Measurements from ENCODE around the gene CAMK2B.
A peak's percentile ranks its signal among the peaks of the same experiment; 100 is the strongest.

Gene CAMK2B

GRCh38 chr7:44325201-44325671 is at the start of gene CAMK2B:
Gene CAMK2B (minus strand): TSS chr7:44325594. CDS start chr7:44325421, 173 bp downstream.
- FAIRE-seq: no peak
- no peak for DNase-seq (ENCODE audit: low spot score)

GRCh38 chr7:44374007-44374763 is 48.8 kb upstream of the CAMK2B start:
- DNase-seq (ENCODE audit: low spot score): no peak

GRCh38 chr7:44373418-44373740 is 48.0 kb upstream of the CAMK2B start:
- FAIRE-seq: no peak
- no peak for DNase-seq (ENCODE audit: low spot score)

More at GRCh38 chr7:44374007-44374763, 48.8 kb upstream of the CAMK2B start:
- no peak for FAIRE-seq

GRCh38 chr7:44372560-44373417 is 47.4 kb upstream of the CAMK2B start:
- FAIRE-seq: no peak

DNA sequence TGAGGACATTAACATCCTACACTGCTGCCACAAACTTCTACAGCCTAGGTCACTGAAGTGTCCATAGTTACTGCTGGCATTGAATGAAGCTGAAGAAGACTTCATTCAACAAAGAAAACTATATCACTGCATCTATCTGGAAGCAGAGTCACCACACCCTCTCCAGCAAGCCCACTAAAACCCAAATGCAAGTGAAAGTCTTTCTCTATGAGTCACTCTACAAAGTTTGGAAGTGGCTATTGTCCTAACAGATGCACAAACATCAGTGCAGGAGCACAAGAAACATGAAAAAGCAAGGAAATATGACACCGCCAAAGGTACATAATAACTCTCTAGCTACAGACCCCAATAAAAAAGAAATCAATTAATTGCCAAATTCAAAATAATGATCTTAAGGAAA is 43.5 kb upstream of the CAMK2B start:
- FAIRE-seq: no peak
- no peak for DNase-seq (ENCODE audit: low spot score)

More at GRCh38 chr7:44372560-44373417, 47.4 kb upstream of the CAMK2B start:
- DNase-seq (ENCODE audit: low spot score): no peak

- no peak for DNase-seq (ENCODE audit: low spot score)
- no peak for FAIRE-seq
Observed at GRCh38 chr7:44368455-44368854, 43.1 kb upstream of the CAMK2B start.

DNA sequence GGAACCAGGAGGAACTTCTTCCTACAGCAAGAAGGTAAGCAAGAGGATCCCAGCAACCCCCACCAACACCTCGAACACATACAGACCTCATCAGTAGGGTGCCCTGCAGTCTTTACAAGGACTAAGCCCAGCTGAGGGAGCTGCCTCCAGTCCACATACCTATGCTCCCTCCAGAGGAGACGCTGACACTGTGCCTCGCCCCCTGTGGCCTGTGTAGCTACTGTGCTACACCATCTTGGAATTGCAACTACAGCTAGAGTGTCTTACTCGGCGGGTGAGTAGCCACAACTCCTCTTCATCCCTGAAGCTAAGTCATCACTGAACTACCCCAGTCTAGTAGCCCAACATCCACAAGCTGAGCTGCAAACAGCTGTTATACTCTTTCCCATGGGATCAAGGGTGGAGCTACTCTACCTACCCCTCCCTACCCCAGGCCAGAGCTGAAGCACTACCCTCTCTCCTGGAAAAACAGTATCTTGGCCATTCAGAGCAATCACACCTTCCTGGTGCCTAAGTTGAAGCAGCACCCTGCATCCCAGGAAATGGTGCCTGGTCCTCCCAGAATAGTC is 42.2 kb upstream of the CAMK2B start:
- no peak for DNase-seq (ENCODE audit: low spot score)
- no peak for FAIRE-seq

DNA sequence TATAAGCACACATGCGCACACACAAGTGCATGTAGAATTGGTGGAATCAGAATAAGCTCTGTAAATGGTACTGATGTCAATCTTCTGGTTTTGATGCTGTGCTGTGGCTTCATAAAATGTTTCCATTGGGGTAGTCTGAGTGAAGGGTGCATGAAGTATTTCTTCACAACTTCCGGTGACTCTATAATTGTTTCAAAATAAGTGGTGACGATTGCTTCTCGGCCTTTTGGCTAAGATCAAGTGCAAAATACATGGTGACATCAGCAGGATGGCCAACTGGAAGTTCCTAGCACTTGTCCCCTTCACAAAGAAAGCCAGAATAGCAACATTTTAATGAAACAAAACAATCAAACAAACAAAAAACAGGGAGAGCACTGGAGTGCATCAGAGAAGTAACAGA is 41.6 kb upstream of the CAMK2B start:
- FAIRE-seq: no peak
- DNase-seq (ENCODE audit: low spot score): no peak

DNA sequence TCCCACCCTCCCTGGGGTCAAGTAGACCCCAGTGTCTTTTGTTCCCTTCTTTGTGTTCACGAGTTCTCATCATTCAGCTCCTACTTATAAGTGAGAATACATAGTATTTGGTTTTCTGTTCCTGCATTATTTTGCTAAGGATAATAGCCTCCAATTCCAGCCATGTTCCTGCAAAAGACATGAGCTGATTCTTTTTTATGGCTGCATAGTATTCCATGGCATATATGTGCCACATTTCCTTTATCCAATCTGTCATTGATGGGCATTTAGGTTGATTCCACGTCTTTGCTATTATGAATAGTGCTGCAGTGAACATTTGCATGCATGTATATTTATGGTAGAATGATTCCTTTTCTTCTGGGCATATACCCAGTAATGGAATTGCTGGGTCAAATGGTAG is 28.3 kb upstream of the CAMK2B start:
- DNase-seq (ENCODE audit: low spot score) (no peak), FAIRE-seq (no peak)

- no peak for FAIRE-seq
- DNase-seq (ENCODE audit: low spot score): no peak
Observed at GRCh38 chr7:44348851-44349781, 23.7 kb upstream of the CAMK2B start.

- FAIRE-seq (no peak), DNase-seq (ENCODE audit: low spot score) (peak; percentile 40)
Observed at GRCh38 chr7:44348300-44348699, 22.9 kb upstream of the CAMK2B start.

GRCh38 chr7:44347546-44348114 is 22.2 kb upstream of the CAMK2B start:
- DNase-seq (ENCODE audit: low spot score) (no peak), FAIRE-seq (no peak)

- FAIRE-seq: no peak
Observed at GRCh38 chr7:44346063-44346462, 20.7 kb upstream of the CAMK2B start.

DNA sequence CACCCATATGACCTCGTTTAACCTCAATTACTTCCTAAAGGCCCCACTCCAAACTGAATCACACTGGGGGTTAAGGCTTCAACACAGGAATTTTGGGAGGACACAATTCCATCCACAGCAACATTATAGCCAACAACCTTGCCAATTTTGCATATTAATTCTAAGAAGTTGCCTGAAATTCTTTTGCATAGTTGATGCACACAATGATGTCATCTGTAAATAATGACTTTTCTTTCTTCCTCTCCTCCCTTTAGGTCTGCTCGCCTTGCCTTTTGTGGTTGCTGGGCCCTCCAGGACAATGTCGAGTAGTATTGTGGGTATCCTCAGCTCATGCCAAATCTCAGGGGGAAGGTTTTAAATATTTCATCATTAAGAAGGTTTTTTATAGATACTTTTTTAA is 16.0 kb upstream of the CAMK2B start:
- no peak for FAIRE-seq
- no peak for DNase-seq (ENCODE audit: low spot score)

More at GRCh38 chr7:44346063-44346462, 20.7 kb upstream of the CAMK2B start:
- DNase-seq (ENCODE audit: low spot score): no peak

DNA sequence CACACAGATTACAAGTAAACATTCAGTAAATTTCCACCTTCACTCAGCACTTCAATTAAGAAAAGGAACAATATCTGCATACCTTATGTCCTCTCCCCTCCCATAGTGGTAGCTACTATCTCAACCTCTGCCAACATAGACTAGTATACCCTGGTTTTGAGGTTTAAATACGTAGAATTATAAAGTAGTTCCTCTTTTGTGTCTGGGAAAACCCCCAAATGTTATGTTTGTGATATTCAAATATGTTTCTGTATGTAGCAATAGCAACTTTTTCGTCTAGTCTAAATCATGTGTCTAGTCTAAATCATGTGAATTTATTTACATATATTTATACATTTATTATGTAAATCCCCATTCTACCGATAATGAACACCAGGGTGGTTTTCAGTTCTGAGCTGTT is 13.2 kb upstream of the CAMK2B start:
- FAIRE-seq (no peak), DNase-seq (ENCODE audit: low spot score) (no peak)

- FAIRE-seq (no peak), DNase-seq (ENCODE audit: low spot score) (no peak)
Observed at GRCh38 chr7:44336491-44336890, 11.1 kb upstream of the CAMK2B start.

DNA sequence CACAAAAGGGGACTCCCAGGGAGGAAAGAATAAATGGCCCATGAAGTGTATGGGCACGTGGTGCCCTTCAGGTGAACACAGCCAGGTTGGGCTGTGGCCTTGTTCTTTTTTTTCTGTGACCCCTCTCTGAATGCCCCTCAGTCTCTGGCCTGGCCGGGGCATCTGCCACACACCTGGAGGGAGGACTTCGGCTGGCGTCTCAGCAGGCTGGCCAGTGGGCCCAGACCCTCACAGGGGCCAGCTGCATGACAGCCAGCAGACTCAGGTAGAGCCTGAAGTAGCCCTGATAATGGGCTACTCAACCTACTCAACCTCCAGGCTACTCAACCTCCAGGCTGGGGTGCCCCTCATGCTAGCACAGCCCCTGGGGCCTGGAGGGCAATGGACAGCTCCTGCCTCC is 9.8 kb upstream of the CAMK2B start:
- FAIRE-seq (no peak), DNase-seq (ENCODE audit: low spot score) (no peak)

- FAIRE-seq (no peak), DNase-seq (ENCODE audit: low spot score) (no peak)
Observed at GRCh38 chr7:44334734-44335097, 9.3 kb upstream of the CAMK2B start.

DNA sequence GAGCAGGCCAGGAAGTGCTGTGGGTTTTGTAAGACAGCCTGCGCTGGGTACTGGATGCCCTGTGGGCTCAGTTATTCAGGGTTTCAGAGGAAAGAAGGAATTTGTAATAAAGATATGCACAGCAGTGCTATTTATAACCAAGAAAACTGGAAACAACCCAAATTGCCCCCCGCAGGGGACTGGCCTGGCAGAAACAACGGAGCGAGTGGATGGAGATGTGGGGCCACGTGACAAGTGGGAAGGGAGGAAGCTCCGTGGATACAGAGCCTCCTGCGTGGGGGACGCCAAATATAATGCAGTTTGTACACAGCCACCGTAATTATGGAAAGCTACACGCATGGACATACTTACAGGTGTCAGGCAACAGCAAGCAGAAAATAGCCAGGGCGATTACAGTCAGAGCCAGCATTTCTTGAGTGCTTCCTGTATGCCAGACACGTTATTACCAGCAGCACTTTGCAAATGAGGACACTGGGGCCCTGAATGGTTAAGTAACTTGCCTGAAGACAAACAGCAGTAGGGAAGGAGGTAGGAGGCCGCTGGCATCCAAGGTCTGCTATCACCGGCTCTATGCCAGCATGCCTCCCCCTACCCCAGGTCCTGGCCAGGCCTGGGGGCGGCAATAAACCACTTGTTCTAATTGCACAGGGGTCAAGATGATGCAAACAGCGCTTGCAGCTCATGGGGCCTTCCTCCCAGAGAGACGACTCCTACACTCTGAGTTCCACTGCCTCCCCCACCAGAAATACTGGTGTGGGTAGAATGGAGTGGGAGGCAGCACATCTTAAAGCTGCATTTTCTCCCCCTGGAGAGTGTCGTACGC is 8.7 kb upstream of the CAMK2B start:
- FAIRE-seq: no peak
- DNase-seq (ENCODE audit: low spot score): no peak

DNA sequence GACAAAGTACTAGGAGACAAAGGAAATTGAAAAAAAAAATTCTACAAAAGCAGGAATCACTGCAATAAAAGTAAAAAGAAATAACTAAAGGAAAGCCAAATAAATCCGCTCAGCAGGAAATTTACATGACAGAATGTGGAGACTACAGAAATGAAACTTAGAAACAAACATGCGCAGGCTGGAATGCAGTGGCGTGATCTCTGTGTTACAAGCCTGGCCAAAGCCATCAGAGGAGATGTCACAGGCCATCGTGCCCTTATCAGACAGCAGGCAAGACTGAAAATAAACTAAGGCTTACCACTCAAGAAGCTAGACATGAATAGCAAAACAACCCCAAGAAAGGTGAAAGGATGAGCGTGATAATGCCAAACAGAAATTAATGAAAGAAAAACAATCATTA is 6.3 kb upstream of the CAMK2B start:
- DNase-seq (ENCODE audit: low spot score): no peak
- FAIRE-seq: no peak
